GM18861 (cell line): ENCODE data around the gene HCRTR2.
"Not testable (repeated sequence)": the region's sequence is repeated elsewhere in the genome, so short reads cannot be mapped to it uniquely, and the experiment has no call there.

ENCODE experiments used
- ATAC-seq: cut with Tn5 transposase; IDR thresholded peaks from one replicate; pipeline ENCODE4 v1.9.1; 2021; ENCODE audit not compliant: unreplicated experiment

HCRTR2 gene

GRCh38 chr6:55174211-55175026, at the start of gene HCRTR2:
HCRTR2 (plus strand) TSS chr6:55174515; CDS start chr6:55174588, 73 bp downstream.
- ATAC-seq = no peak

- ATAC-seq = no peak
Measured at GRCh38 chr6:55130806-55131324, 43.5 kb upstream of the HCRTR2 start.

- no peak for ATAC-seq
Measured at GRCh38 chr6:55131616-55132015, 42.7 kb upstream of the HCRTR2 start.

- no peak for ATAC-seq
Measured at GRCh38 chr6:55136916-55137315, 37.4 kb upstream of the HCRTR2 start.

GRCh38 chr6:55137929-55138693, 36.2 kb upstream of the HCRTR2 start:
- no peak for ATAC-seq

- ATAC-seq = no peak
Measured at GRCh38 chr6:55141611-55142010, 32.7 kb upstream of the HCRTR2 start.

GRCh38 chr6:55142610-55143009, 31.7 kb upstream of the HCRTR2 start:
- no peak for ATAC-seq

- no peak for ATAC-seq
Measured at GRCh38 chr6:55153284-55153683, 21.0 kb upstream of the HCRTR2 start.

- ATAC-seq = not testable (repeated sequence)
Measured at GRCh38 chr6:55158784-55159183, 15.5 kb upstream of the HCRTR2 start.

- no peak for ATAC-seq
Measured at GRCh38 chr6:55167860-55168259, 6.5 kb upstream of the HCRTR2 start.

- no peak for ATAC-seq
Measured at GRCh38 chr6:55175078-55176049, 1.0 kb downstream of the HCRTR2 start.

GRCh38 chr6:55176958-55177357, 2.6 kb downstream of the HCRTR2 start:
- no peak for ATAC-seq

GRCh38 chr6:55180258-55180657, 5.9 kb downstream of the HCRTR2 start:
- no peak for ATAC-seq

- ATAC-seq = no peak
Measured at GRCh38 chr6:55182016-55182650, 7.8 kb downstream of the HCRTR2 start.

GRCh38 chr6:55184782-55185530, 10.6 kb downstream of the HCRTR2 start:
- ATAC-seq = no peak

GRCh38 chr6:55198715-55199114, 24.4 kb downstream of the HCRTR2 start:
- no peak for ATAC-seq

GRCh38 chr6:55199239-55199638, 24.9 kb downstream of the HCRTR2 start:
- no peak for ATAC-seq

- ATAC-seq = no peak
Measured at GRCh38 chr6:55208478-55209458, 34.5 kb downstream of the HCRTR2 start.
